ENCODE measurements around the gene POU4F2. TPM values are rescaled to one million over a fixed set of nuclear protein-coding genes. Genes with fewer than 3 reads are reported as not detected.

The POU4F2 gene
- not detected in 2 replicates for total RNA-seq

GRCh38 chr4:146638786-146639505 is at the start of gene POU4F2:
TSS of gene POU4F2 (plus strand) at chr4:146638893. CDS start at chr4:146639141, 248 bp downstream.

Other genes starting within 250 kb of the POU4F2 start
- 5.8 and 8.8 TPM in 2 replicates for gene SLC10A7, start 117.0 kb upstream of the POU4F2 start, total RNA-seq

Measured in endothelial cell of coronary artery (primary cell).